ENCODE data around the gene TMEM247. TPM values are rescaled to one million over a fixed set of nuclear protein-coding genes. Genes with fewer than 3 reads are reported as not detected.

The TMEM247 gene
- not detected for polyA plus RNA-seq (2012; ENCODE audit: insufficient read length, low read depth)

GRCh38 chr2:46479265-46479664 is at the start of gene TMEM247:
Gene TMEM247 (plus strand): TSS chr2:46479565.
- TF ChIP-seq, protein P1, sequence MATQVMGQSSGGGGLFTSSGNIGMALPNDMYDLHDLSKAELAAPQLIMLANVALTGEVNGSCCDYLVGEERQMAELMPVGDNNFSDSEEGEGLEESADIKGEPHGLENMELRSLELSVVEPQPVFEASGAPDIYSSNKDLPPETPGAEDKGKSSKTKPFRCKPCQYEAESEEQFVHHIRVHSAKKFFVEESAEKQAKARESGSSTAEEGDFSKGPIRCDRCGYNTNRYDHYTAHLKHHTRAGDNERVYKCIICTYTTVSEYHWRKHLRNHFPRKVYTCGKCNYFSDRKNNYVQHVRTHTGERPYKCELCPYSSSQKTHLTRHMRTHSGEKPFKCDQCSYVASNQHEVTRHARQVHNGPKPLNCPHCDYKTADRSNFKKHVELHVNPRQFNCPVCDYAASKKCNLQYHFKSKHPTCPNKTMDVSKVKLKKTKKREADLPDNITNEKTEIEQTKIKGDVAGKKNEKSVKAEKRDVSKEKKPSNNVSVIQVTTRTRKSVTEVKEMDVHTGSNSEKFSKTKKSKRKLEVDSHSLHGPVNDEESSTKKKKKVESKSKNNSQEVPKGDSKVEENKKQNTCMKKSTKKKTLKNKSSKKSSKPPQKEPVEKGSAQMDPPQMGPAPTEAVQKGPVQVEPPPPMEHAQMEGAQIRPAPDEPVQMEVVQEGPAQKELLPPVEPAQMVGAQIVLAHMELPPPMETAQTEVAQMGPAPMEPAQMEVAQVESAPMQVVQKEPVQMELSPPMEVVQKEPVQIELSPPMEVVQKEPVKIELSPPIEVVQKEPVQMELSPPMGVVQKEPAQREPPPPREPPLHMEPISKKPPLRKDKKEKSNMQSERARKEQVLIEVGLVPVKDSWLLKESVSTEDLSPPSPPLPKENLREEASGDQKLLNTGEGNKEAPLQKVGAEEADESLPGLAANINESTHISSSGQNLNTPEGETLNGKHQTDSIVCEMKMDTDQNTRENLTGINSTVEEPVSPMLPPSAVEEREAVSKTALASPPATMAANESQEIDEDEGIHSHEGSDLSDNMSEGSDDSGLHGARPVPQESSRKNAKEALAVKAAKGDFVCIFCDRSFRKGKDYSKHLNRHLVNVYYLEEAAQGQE (IDR thresholded peaks at IDR 0.05; ENCODE audit: insufficient read depth in 1 of 2, low read depth in 2 of 2, low read length in 2 of 2): no peak
- TF ChIP-seq FOXP2 (optimal IDR thresholded peaks at IDR 0.05; ENCODE audit: borderline replicate concordance, extremely low read depth, extremely low read length, insufficient read depth): no peak
- TF ChIP-seq SIN3A (IDR thresholded peaks at IDR 0.05; ENCODE audit: borderline replicate concordance, insufficient read depth, low read length): no peak
- no peak for TF ChIP-seq POLR2AphosphoS5 (IDR thresholded peaks at IDR 0.05; ENCODE audit: low read depth, low read length)
- no peak for TF ChIP-seq TAF1 (IDR thresholded peaks at IDR 0.05; ENCODE audit: borderline replicate concordance, insufficient read depth, low read length)

DNA sequence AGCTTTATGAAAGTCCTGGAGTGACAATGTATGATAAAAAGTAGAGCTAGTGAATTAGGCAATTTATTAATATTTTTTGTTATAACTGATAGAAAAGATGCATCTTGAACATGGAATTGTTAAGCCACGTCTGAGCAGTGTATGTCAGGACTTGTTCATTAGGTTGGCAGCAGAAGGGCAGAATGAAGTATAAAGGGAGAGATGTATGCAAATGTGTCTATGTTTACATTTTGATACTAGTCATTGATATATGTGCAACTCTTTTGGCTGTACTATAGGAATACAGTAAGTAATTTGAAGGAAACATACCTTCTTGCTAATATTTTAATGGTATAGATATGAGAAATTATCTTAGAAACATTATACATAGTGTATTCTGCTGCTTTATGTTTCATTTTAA is 49.0 kb upstream of the TMEM247 start:
- TF ChIP-seq POLR2AphosphoS5 (IDR thresholded peaks at IDR 0.05; ENCODE audit: low read depth, low read length) (no peak), TAF1 (IDR thresholded peaks at IDR 0.05; ENCODE audit: borderline replicate concordance, insufficient read depth, low read length) (no peak), SIN3A (IDR thresholded peaks at IDR 0.05; ENCODE audit: borderline replicate concordance, insufficient read depth, low read length) (no peak)

- TF ChIP-seq TAF1 (IDR thresholded peaks at IDR 0.05; ENCODE audit: borderline replicate concordance, insufficient read depth, low read length) (no peak), SIN3A (IDR thresholded peaks at IDR 0.05; ENCODE audit: borderline replicate concordance, insufficient read depth, low read length) (no peak), FOXP2 (optimal IDR thresholded peaks at IDR 0.05; ENCODE audit: borderline replicate concordance, extremely low read depth, extremely low read length, insufficient read depth) (no peak), POLR2AphosphoS5 (IDR thresholded peaks at IDR 0.05; ENCODE audit: low read depth, low read length) (no peak)
- TF ChIP-seq, protein P1 (IDR thresholded peaks at IDR 0.05; ENCODE audit: insufficient read depth in 1 of 2, low read depth in 2 of 2, low read length in 2 of 2): no peak
Measured at GRCh38 chr2:46430992-46431391, 48.4 kb upstream of the TMEM247 start.

DNA sequence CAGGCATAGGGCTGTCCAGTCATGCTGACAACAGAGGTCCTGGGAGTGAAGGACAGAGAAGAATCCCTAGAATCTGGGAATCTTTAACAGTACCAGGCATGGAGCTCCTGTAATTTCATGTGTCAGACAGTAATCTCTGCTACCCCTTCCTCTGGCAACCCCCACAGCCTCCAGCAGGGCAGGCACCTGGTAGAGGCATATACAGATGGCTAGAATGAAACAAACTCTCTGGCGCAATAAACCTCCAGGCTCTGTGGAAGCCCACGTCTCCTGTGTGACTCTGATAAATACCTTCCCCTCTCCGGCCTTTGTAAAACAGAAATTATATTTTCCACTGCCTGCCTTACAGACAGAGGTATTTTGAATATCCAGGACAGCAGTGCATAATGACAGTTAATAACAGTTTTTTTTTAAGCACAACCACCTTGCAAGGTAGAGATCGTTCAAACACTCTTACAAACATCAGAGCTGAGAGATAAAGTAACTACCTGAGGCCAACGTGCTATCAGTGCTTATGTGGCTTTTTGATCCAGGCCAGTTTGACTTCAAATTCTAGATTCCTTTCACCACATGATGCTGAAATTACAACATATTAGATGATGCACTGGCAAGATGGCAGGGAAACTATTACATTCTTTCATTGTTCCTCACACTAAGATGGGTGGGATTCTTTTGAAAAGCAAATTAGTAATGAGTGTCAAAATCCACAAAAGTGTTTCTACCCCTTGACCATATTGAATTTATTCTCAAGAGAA is 47.7 kb upstream of the TMEM247 start:
- TF ChIP-seq TAF1 (IDR thresholded peaks at IDR 0.05; ENCODE audit: borderline replicate concordance, insufficient read depth, low read length) (no peak), POLR2AphosphoS5 (IDR thresholded peaks at IDR 0.05; ENCODE audit: low read depth, low read length) (no peak), FOXP2 (optimal IDR thresholded peaks at IDR 0.05; ENCODE audit: borderline replicate concordance, extremely low read depth, extremely low read length, insufficient read depth) (no peak), SIN3A (IDR thresholded peaks at IDR 0.05; ENCODE audit: borderline replicate concordance, insufficient read depth, low read length) (no peak)
- TF ChIP-seq, protein P1 (IDR thresholded peaks at IDR 0.05; ENCODE audit: insufficient read depth in 1 of 2, low read depth in 2 of 2, low read length in 2 of 2): no peak

- no peak for TF ChIP-seq SIN3A (IDR thresholded peaks at IDR 0.05; ENCODE audit: borderline replicate concordance, insufficient read depth, low read length)
- no peak for TF ChIP-seq TAF1 (IDR thresholded peaks at IDR 0.05; ENCODE audit: borderline replicate concordance, insufficient read depth, low read length)
- no peak for TF ChIP-seq POLR2AphosphoS5 (IDR thresholded peaks at IDR 0.05; ENCODE audit: low read depth, low read length)
- no peak for TF ChIP-seq FOXP2 (optimal IDR thresholded peaks at IDR 0.05; ENCODE audit: borderline replicate concordance, extremely low read depth, extremely low read length, insufficient read depth)
Measured at GRCh38 chr2:46434851-46435273, 44.5 kb upstream of the TMEM247 start.

- TF ChIP-seq POLR2AphosphoS5 (IDR thresholded peaks at IDR 0.05; ENCODE audit: low read depth, low read length) (no peak), TAF1 (IDR thresholded peaks at IDR 0.05; ENCODE audit: borderline replicate concordance, insufficient read depth, low read length) (no peak), FOXP2 (optimal IDR thresholded peaks at IDR 0.05; ENCODE audit: borderline replicate concordance, extremely low read depth, extremely low read length, insufficient read depth) (no peak), SIN3A (IDR thresholded peaks at IDR 0.05; ENCODE audit: borderline replicate concordance, insufficient read depth, low read length) (no peak)
- TF ChIP-seq, protein P1 (IDR thresholded peaks at IDR 0.05; ENCODE audit: insufficient read depth in 1 of 2, low read depth in 2 of 2, low read length in 2 of 2): no peak
Measured at GRCh38 chr2:46435353-46435752, 44.0 kb upstream of the TMEM247 start.

Measured in PFSK-1 (cell line).